B cell (primary cell): ENCODE results near the gene FLRT1. TPM values are rescaled to one million over a fixed set of nuclear protein-coding genes. Genes with fewer than 3 reads are reported as not detected.

ENCODE experiments used
- ATAC-seq: fragments of 200-7000 bp; cut with Tn5 transposase; one replicate; pipeline ENCODE4 v1.10.0; 2021; ENCODE audit warnings: low read depth, mild to moderate bottlenecking, moderate number of reproducible peaks, moderate library complexity
- CTCF ChIA-PET: fragments of 350-600 bp; sonication (Branson Sonifier 250); formaldehyde crosslinking; loops from one replicate; lab custom pipeline; 2021; ENCODE audit warnings: antibody characterized with exemption, inconsistent platforms; lab: Charles Lee
- POLR2A ChIA-PET: fragments of 350-600 bp; sonication (Branson Sonifier 250); formaldehyde crosslinking; loops from one replicate; lab custom pipeline; 2021; ENCODE audit warnings: antibody characterized with exemption; lab: Charles Lee
- DNase-seq: peaks from one replicate; pipeline ENCODE4 v3.0.0; 2013
- H2AFZ ChIP-seq: 2 replicates; pipeline ENCODE4 v1.6.1; 2012; ENCODE audit warnings: mild to moderate bottlenecking, low read depth, low read length; ENCODE audit not compliant: insufficient read depth, poor library complexity, severe bottlenecking
- H3K27ac ChIP-seq, 2 donors: 1 replicate in 1 of 2; 2 replicates in 1 of 2; pipeline ENCODE4 v1.5.1; 2012 to 2013; ENCODE audit warnings: low read length in 2 of 2, mild to moderate bottlenecking in 2 of 2, moderate library complexity in 1 of 2
- H3K27me3 ChIP-seq, 4 experiments: fragments of 200-600 bp in 1 of 4; sonication (generic) in 1 of 4; replicated peaks in 1 of 4; 1 replicate in 2 of 4; 2 replicates in 2 of 4; pipeline versions ENCODE4 v1.6.1 to v1.7.0; 2013 to 2016; ENCODE audit warnings: low read length in 3 of 4, mild to moderate bottlenecking in 2 of 4, mixed read lengths in 1 of 4, moderate library complexity in 1 of 4; ENCODE audit not compliant: insufficient read depth in 4 of 4, control insufficient read depth in 3 of 4; ENCODE audit errors: control extremely low read depth in 1 of 4
- H3K36me3 ChIP-seq, 2 experiments: replicated peaks in 1 of 2; 1 replicate in 1 of 2; 2 replicates in 1 of 2; pipeline versions ENCODE4 v1.6.1 to v1.7.1; 2013; ENCODE audit warnings: low read length in 1 of 2; ENCODE audit not compliant: insufficient read depth in 2 of 2, control insufficient read depth in 1 of 2; ENCODE audit errors: control extremely low read depth in 1 of 2, extremely low read depth in 1 of 2
- H3K4me1 ChIP-seq, 2 donors: fragments of 200-600 bp in 1 of 2; sonication (generic) in 1 of 2; 1 replicate in 1 of 2; 2 replicates in 1 of 2; pipeline versions ENCODE4 v1.5.1 to v1.6.1; 2013 to 2017; ENCODE audit warnings: low read length in 2 of 2; ENCODE audit not compliant: control insufficient read depth in 2 of 2, insufficient read depth in 2 of 2
- H3K4me2 ChIP-seq: replicated peaks from 2 replicates; pipeline ENCODE3; 2012; ENCODE audit warnings: mild to moderate bottlenecking, low read depth, low read length; ENCODE audit not compliant: poor library complexity, severe bottlenecking
- H3K4me3 ChIP-seq, 5 experiments: fragments of 200-600 bp in 1 of 5; sonication (generic) in 1 of 5; 1 replicate in 3 of 5; 2 replicates in 2 of 5; pipeline versions ENCODE4 v1.5.1 to v1.7.0; 2011 to 2016; ENCODE audit warnings: low read length in 4 of 5, mild to moderate bottlenecking in 4 of 5, low read depth in 2 of 5, control low read depth in 1 of 5, moderate library complexity in 1 of 5; ENCODE audit not compliant: insufficient read depth in 1 of 5; ENCODE audit errors: control extremely low read depth in 1 of 5, extremely low read depth in 1 of 5
- H3K79me2 ChIP-seq: fragments of 200-600 bp; sonication (generic); one replicate; pipeline ENCODE4 v1.6.0; 2016; ENCODE audit warnings: low read length; ENCODE audit not compliant: control insufficient read depth, insufficient read depth
- H3K9ac ChIP-seq: fragments of 200-600 bp; sonication (generic); 2 replicates; pipeline ENCODE4 v1.6.1; 2017; ENCODE audit warnings: mild to moderate bottlenecking, low read length, moderate library complexity
- H3K9me3 ChIP-seq, 3 donors: one replicate each; pipeline versions ENCODE4 v1.6.1 to v1.7.1; 2013; ENCODE audit warnings: low read length in 2 of 3; ENCODE audit not compliant: control insufficient read depth in 2 of 3, insufficient read depth in 1 of 3; ENCODE audit errors: control extremely low read depth in 1 of 3
- H4K20me1 ChIP-seq: 2 replicates; pipeline ENCODE4 v1.6.0; 2012; ENCODE audit warnings: mild to moderate bottlenecking, low read length; ENCODE audit not compliant: insufficient read depth, control insufficient read depth, poor library complexity, severe bottlenecking
- H3K27ac Mint-ChIP-seq: one replicate; pipeline ENCODE4 v1.8.0; 2021; ENCODE audit warnings: mixed read lengths
- H3K27me3 Mint-ChIP-seq: one replicate; pipeline ENCODE4 v1.8.0; 2021; ENCODE audit warnings: mixed read lengths
- H3K4me1 Mint-ChIP-seq: one replicate; pipeline ENCODE4 v1.8.0; 2021; ENCODE audit warnings: mixed read lengths
- H3K4me3 Mint-ChIP-seq: one replicate; pipeline ENCODE4 v1.8.0; 2021; ENCODE audit warnings: mixed read lengths
- H3K9me3 Mint-ChIP-seq: one replicate; pipeline ENCODE4 v1.8.0; 2022; ENCODE audit warnings: mixed read lengths; ENCODE audit not compliant: insufficient read depth
- CTCF ChIP-seq: fragments of 200-600 bp; IDR thresholded peaks from one replicate; pipeline ENCODE4 v1.8.0; 2022; ENCODE audit warnings: antibody characterized with exemption, mild to moderate bottlenecking
- EZH2 ChIP-seq: IDR thresholded peaks from 2 replicates; pipeline ENCODE4 v1.6.1; 2012; ENCODE audit warnings: borderline replicate concordance, low read depth, mild to moderate bottlenecking, moderate library complexity, low read length; ENCODE audit not compliant: insufficient read depth, poor library complexity, severe bottlenecking
- WGBS: methylation state at CpG from one replicate; pipeline ENCODE4 v1.1.5; 2013; ENCODE audit warnings: missing lambda C conversion rate; ENCODE audit not compliant: insufficient coverage; 5-methylcytosine and 5-hydroxymethylcytosine counted together
- intact Hi-C: fragments of 100-400 bp; cut with micrococcal nuclease; formaldehyde crosslinking; loops from one replicate; pipeline ENCODE4 v1.10.0; 2022
- polyA plus RNA-seq: library from polyadenylated mRNA; depleted of rRNA; stranded (reverse); fragments of >200 nt; gene quantifications from 2 replicates; pipeline ENCODE4 v1.2.3, GENCODE V29; 2012
- total RNA-seq, 2 donors: library from RNA; stranded (reverse); fragments of 120-200 nt in 1 of 2; gene quantifications; 1 replicate in 1 of 2; 2 replicates in 1 of 2; pipeline versions ENCODE4 v1.2.3 to v1.2.4, GENCODE V29; 2013 to 2022

FLRT1 gene
- total and polyA plus RNA-seq, 2 donors (not counting 1 experiment from before 2014, with no cell fraction given), result not detected

- Histone ChIP-seq H3K4me2 (peak overlapping the region; percentile 99), H3K9ac (peak overlapping the region; percentile 70), H3K9me3 (peaks cover 0 to 4% (median 0%) of the 10 kb centered on the region in 3 donors), H2AFZ (peak overlapping the region; percentile 85), H3K27ac (no peak overlapping the region), H3K4me1 (peaks cover 13 to 14% of the 10 kb centered on the region in 2 donors), H3K36me3 (no peaks in the 10 kb centered on the region), H3K4me3 (peak overlapping the region; percentile 35 to 65 (median 55)), H3K79me2 (no peaks in the 10 kb centered on the region), H4K20me1 (no peaks in the 10 kb centered on the region), H3K27me3 (peaks cover 0 to 28% (median 11%) of the 10 kb centered on the region in 4 experiments)
- DNase-seq, result peak; percentile 78
- ATAC-seq, result peak; percentile 75
- intact Hi-C loops, result no loop called here
- ChIA-PET POLR2A (no interaction called here), CTCF (interaction anchor here (1.0 to 1.1 kb wide), 3 partner anchors 60 to 323 kb away, joined by 3 read pairs; no protein-coding TSS in a partner anchor)
- WGBS, result 1% methylated on average over 37 of the region's 42 CpGs
- H3K27me3 Mint-ChIP-seq, result peaks cover 17% of the 10 kb centered on the region
- TF ChIP-seq CTCF, result no peak
- TF ChIP-seq EZH2, result no peak
- peaks cover 11% of the 10 kb centered on the region for H3K4me1 Mint-ChIP-seq
- no peaks in the 10 kb centered on the region for H3K9me3 Mint-ChIP-seq
- H3K4me3 Mint-ChIP-seq, result peak overlapping the region; percentile 84
- no peak overlapping the region for H3K27ac Mint-ChIP-seq
These were observed 25.2 kb downstream of the FLRT1 start for GRCh38 chr11:64060861-64061444.

- Mint-ChIP-seq H3K27ac (no peak overlapping the region), H3K4me3 (peak overlapping the region; percentile 59), H3K27me3 (peaks cover 20% of the 10 kb centered on the region), H3K4me1 (peaks cover 11% of the 10 kb centered on the region), H3K9me3 (no peaks in the 10 kb centered on the region)
- Histone ChIP-seq H3K4me3 (no peak overlapping the region), H3K9ac (no peak overlapping the region), H3K9me3 (peaks cover 0 to 4% (median 0%) of the 10 kb centered on the region in 3 donors), H4K20me1 (no peaks in the 10 kb centered on the region), H3K27me3 (peaks cover 0 to 28% (median 11%) of the 10 kb centered on the region in 4 experiments), H3K36me3 (no peaks in the 10 kb centered on the region), H2AFZ (no peak overlapping the region), H3K4me2 (no peak overlapping the region), H3K27ac (no peak overlapping the region), H3K4me1 (peaks cover 13 to 14% of the 10 kb centered on the region in 2 donors), H3K79me2 (no peaks in the 10 kb centered on the region)
- CTCF ChIA-PET, result no interaction called here
- DNase-seq (no peak), ATAC-seq (no peak)
- intact Hi-C loops, result no loop called here
- TF ChIP-seq CTCF (no peak), EZH2 (no peak)
- 91% methylated on average over 16 of the region's 16 CpGs for WGBS
- POLR2A ChIA-PET, result no interaction called here
These were observed 26.7 kb downstream of the FLRT1 start for GRCh38 chr11:64062185-64063039.
